KMS-11 (cell line): ENCODE measurements around the gene CDK5RAP2.
"Not testable (repeated sequence)": the region's sequence is repeated elsewhere in the genome, so short reads cannot be mapped to it uniquely, and the experiment has no call there.

Experiments used
- H2AFZ ChIP-seq: fragments of 200-600 bp; sonication (generic); 2 replicates; pipeline ENCODE4 v1.6.1; 2016; ENCODE audit warnings: antibody characterized with exemption, mixed run types, low read depth
- H3K27ac ChIP-seq: fragments of 200-600 bp; sonication (generic); 2 replicates; pipeline ENCODE4 v1.6.1; 2016; ENCODE audit warnings: mild to moderate bottlenecking, mixed run types
- H3K27me3 ChIP-seq: fragments of 200-600 bp; sonication (generic); 2 replicates; pipeline ENCODE4 v1.6.1; 2017; ENCODE audit warnings: mild to moderate bottlenecking, low read depth, mixed run types, moderate library complexity; ENCODE audit not compliant: insufficient read depth
- H3K36me3 ChIP-seq: fragments of 200-600 bp; sonication (generic); 2 replicates; pipeline ENCODE4 v1.6.1; 2017; ENCODE audit warnings: mild to moderate bottlenecking, mixed run types; ENCODE audit not compliant: insufficient read depth
- H3K4me1 ChIP-seq: fragments of 200-600 bp; sonication (generic); 2 replicates; pipeline ENCODE4 v1.6.1; 2016; ENCODE audit warnings: mild to moderate bottlenecking, low read depth, mixed run types; ENCODE audit not compliant: poor library complexity, severe bottlenecking
- H3K4me2 ChIP-seq: fragments of 200-600 bp; sonication (generic); 2 replicates; pipeline ENCODE4 v1.7.0; 2016; ENCODE audit warnings: mild to moderate bottlenecking, mixed run types
- H3K4me3 ChIP-seq: fragments of 200-600 bp; sonication (generic); IDR thresholded peaks from 2 replicates; pipeline ENCODE4 v1.6.1; 2017; ENCODE audit warnings: low read depth, low read length, mixed read lengths; ENCODE audit not compliant: insufficient read depth
- H3K79me2 ChIP-seq: fragments of 200-600 bp; sonication (generic); 2 replicates; pipeline ENCODE4 v1.6.1; 2016; ENCODE audit warnings: low read depth, mixed run types; ENCODE audit not compliant: insufficient read depth
- H3K9ac ChIP-seq: fragments of 200-600 bp; sonication (generic); 2 replicates; pipeline ENCODE4 v1.6.1; 2016; ENCODE audit warnings: mild to moderate bottlenecking, mixed run types
- H4K20me1 ChIP-seq: fragments of 200-600 bp; sonication (generic); 2 replicates; pipeline ENCODE4 v1.6.1; 2016; ENCODE audit warnings: mild to moderate bottlenecking, mixed run types; ENCODE audit not compliant: insufficient read depth
- CTCF ChIP-seq: fragments of 200-600 bp; sonication (generic); conservative IDR thresholded peaks from 2 replicates; pipeline ENCODE4 v1.6.1; 2017; ENCODE audit warnings: low read depth, mild to moderate bottlenecking, antibody characterized with exemption, low read length, moderate library complexity, mixed read lengths

The CDK5RAP2 gene

GRCh38 chr9:120463765-120464164, 116.2 kb downstream of the CDK5RAP2 start:
- H3K4me1 ChIP-seq = no peaks in the 10 kb centered on the region
- H3K4me2 ChIP-seq = no peak overlapping the region
- no peaks in the 10 kb centered on the region for H3K79me2 ChIP-seq
- no peak overlapping the region for H3K4me3 ChIP-seq
- no peak for TF ChIP-seq CTCF
- H2AFZ ChIP-seq = no peak overlapping the region
- no peaks in the 10 kb centered on the region for H3K27me3 ChIP-seq
- no peaks in the 10 kb centered on the region for H3K36me3 ChIP-seq
- no peak overlapping the region for H3K9ac ChIP-seq
- no peak overlapping the region for H3K27ac ChIP-seq
- H4K20me1 ChIP-seq = no peaks in the 10 kb centered on the region

GRCh38 chr9:120461677-120462076, 118.3 kb downstream of the CDK5RAP2 start:
- not testable (repeated sequence) for H2AFZ ChIP-seq, H3K9ac ChIP-seq, H3K4me2 ChIP-seq, H3K79me2 ChIP-seq, H3K36me3 ChIP-seq, H4K20me1 ChIP-seq, H3K27me3 ChIP-seq, H3K4me3 ChIP-seq, H3K4me1 ChIP-seq, H3K27ac ChIP-seq

GRCh38 chr9:120456218-120456617, 123.7 kb downstream of the CDK5RAP2 start:
- no peaks in the 10 kb centered on the region for H3K4me1 ChIP-seq
- peaks cover 3% of the 10 kb centered on the region; the same call in 1 of the 2 replicates for H3K36me3 ChIP-seq
- no peak overlapping the region for H3K4me2 ChIP-seq
- H3K27me3 ChIP-seq = no peaks in the 10 kb centered on the region
- no peak for TF ChIP-seq CTCF
- H3K9ac ChIP-seq = no peak overlapping the region
- H4K20me1 ChIP-seq = no peaks in the 10 kb centered on the region
- no peak overlapping the region for H3K27ac ChIP-seq
- H3K79me2 ChIP-seq = no peaks in the 10 kb centered on the region
- no peak overlapping the region for H3K4me3 ChIP-seq
- no peak overlapping the region for H2AFZ ChIP-seq

- H3K27me3 ChIP-seq = no peaks in the 10 kb centered on the region
- no peak overlapping the region for H3K4me2 ChIP-seq
- H3K4me1 ChIP-seq = no peaks in the 10 kb centered on the region
These were observed 125.5 kb downstream of the CDK5RAP2 start for GRCh38 chr9:120454467-120454866.

More at GRCh38 chr9:120454467-120454866, 125.5 kb downstream of the CDK5RAP2 start:
- Histone ChIP-seq H3K27ac (no peak overlapping the region), H4K20me1 (no peaks in the 10 kb centered on the region), H2AFZ (no peak overlapping the region), H3K9ac (no peak overlapping the region), H3K79me2 (no peaks in the 10 kb centered on the region), H3K4me3 (no peak overlapping the region), H3K36me3 (peaks cover 7% of the 10 kb centered on the region; the same call in 1 of the 2 replicates)
- no peak for TF ChIP-seq CTCF
